Endodermal cell (in vitro differentiated cells): ENCODE data around the gene GGTLC2. TPM values are rescaled to one million over a fixed set of nuclear protein-coding genes. Genes with fewer than 3 reads are reported as not detected.
"Not testable (repeated sequence)": the region's sequence is repeated elsewhere in the genome, so short reads cannot be mapped to it uniquely, and the experiment has no call there.

ENCODE experiments used
- DNase-seq: peaks from one replicate; pipeline ENCODE4 v3.0.0-alpha.2; 2017
- H3K27ac ChIP-seq: 2 replicates; pipeline ENCODE4 v1.5.1; 2013; ENCODE audit warnings: mild to moderate bottlenecking, low read depth, low read length, moderate library complexity
- H3K27me3 ChIP-seq: 2 replicates; pipeline ENCODE4 v1.6.1; 2013; ENCODE audit warnings: mild to moderate bottlenecking, low read length, moderate library complexity; ENCODE audit not compliant: insufficient read depth, control insufficient read depth, poor library complexity, severe bottlenecking
- H3K36me3 ChIP-seq: 2 replicates; pipeline ENCODE4 v1.7.0; 2013; ENCODE audit warnings: mild to moderate bottlenecking, low read length, moderate library complexity; ENCODE audit not compliant: control insufficient read depth, insufficient read depth
- H3K4me1 ChIP-seq: one replicate; pipeline ENCODE4 v1.7.0; 2013; ENCODE audit warnings: low read length; ENCODE audit not compliant: control insufficient read depth, insufficient read depth
- H3K4me3 ChIP-seq: 2 replicates; pipeline ENCODE4 v1.5.1; 2013; ENCODE audit warnings: mild to moderate bottlenecking, low read length, moderate library complexity
- H3K9ac ChIP-seq: 2 replicates; pipeline ENCODE4 v1.6.1; 2013; ENCODE audit warnings: mild to moderate bottlenecking, low read length, moderate library complexity; ENCODE audit not compliant: poor library complexity, severe bottlenecking; ENCODE audit errors: extremely low read depth
- H3K9me3 ChIP-seq: 2 replicates; pipeline ENCODE4 v1.6.1; 2013; ENCODE audit warnings: mild to moderate bottlenecking, low read length, moderate library complexity; ENCODE audit not compliant: control insufficient read depth
- H3K27ac Mint-ChIP-seq: 2 replicates; pipeline ENCODE4 v1.8.0; 2020; ENCODE audit warnings: mixed read lengths
- H3K27me3 Mint-ChIP-seq: 2 replicates; pipeline ENCODE4 v1.8.0; 2021; ENCODE audit warnings: mild to moderate bottlenecking, mixed read lengths; ENCODE audit not compliant: insufficient read depth
- H3K36me3 Mint-ChIP-seq: 2 replicates; pipeline ENCODE4 v1.8.0; 2020; ENCODE audit warnings: low read depth, mixed read lengths
- H3K4me1 Mint-ChIP-seq: 2 replicates; pipeline ENCODE4 v1.8.0; 2020; ENCODE audit warnings: mixed read lengths
- H3K4me3 Mint-ChIP-seq: 2 replicates; pipeline ENCODE4 v1.8.0; 2020; ENCODE audit warnings: mild to moderate bottlenecking, moderate library complexity, mixed read lengths
- H3K9me3 Mint-ChIP-seq: 2 replicates; pipeline ENCODE4 v1.8.0; 2020; ENCODE audit warnings: mild to moderate bottlenecking, mixed read lengths
- CTCF ChIP-seq: fragments of 200-600 bp; sonication (generic); conservative IDR thresholded peaks from 2 replicates; pipeline ENCODE4 v1.5.0; 2021; ENCODE audit warnings: antibody characterized with exemption, mild to moderate bottlenecking
- WGBS, 2 experiments: methylation state at CpG; one replicate each; pipeline versions ENCODE4 v1.1.5 to v1.1.7; 2013; ENCODE audit warnings: missing lambda C conversion rate in 2 of 2, mixed read lengths in 1 of 2; ENCODE audit not compliant: insufficient coverage in 1 of 2, insufficient read length in 1 of 2; 5-methylcytosine and 5-hydroxymethylcytosine counted together
- total RNA-seq, 2 donors: library from RNA; stranded (reverse); fragmentation: NEBNext Ultra II Directional in 1 of 2; extraction: Animal tissue kit (Norgen Biotek cat#: 25700) in 1 of 2; gene quantifications; 2 replicates in 1 of 2; 3 replicates in 1 of 2; pipeline ENCODE4 v1.2.1, GENCODE V29; 2021

The GGTLC2 gene
- total RNA-seq, 2 donors from 2014 or later: not detected

GRCh38 chr22:22652102-22652501 is 7.7 kb downstream of the GGTLC2 start:
- not testable (repeated sequence) for H3K36me3 ChIP-seq, H3K27ac ChIP-seq, H3K27ac Mint-ChIP-seq, H3K27me3 ChIP-seq, DNase-seq, H3K4me1 ChIP-seq, H3K4me1 Mint-ChIP-seq, H3K9ac ChIP-seq, H3K4me3 Mint-ChIP-seq, H3K36me3 Mint-ChIP-seq, H3K9me3 Mint-ChIP-seq, H3K4me3 ChIP-seq, H3K9me3 ChIP-seq
- WGBS, 2 experiments: 82% methylated on average over 11 of the region's 12 CpGs; no CpG with 5 or more reads in 1 of the 2 experiments
- peaks cover 21% of the 10 kb centered on the region for H3K27me3 Mint-ChIP-seq

- H3K27me3 Mint-ChIP-seq: peaks cover 26% of the 10 kb centered on the region
- H3K4me3 ChIP-seq, H3K9ac ChIP-seq, H3K9me3 Mint-ChIP-seq, H3K36me3 ChIP-seq, H3K27ac Mint-ChIP-seq, H3K4me3 Mint-ChIP-seq, H3K4me1 Mint-ChIP-seq, H3K36me3 Mint-ChIP-seq, H3K9me3 ChIP-seq, H3K27me3 ChIP-seq, H3K4me1 ChIP-seq, DNase-seq, H3K27ac ChIP-seq: not testable (repeated sequence)
- WGBS, 2 experiments: 67% methylated on average over 1 of the region's 6 CpGs; no CpG with 5 or more reads in 1 of the 2 experiments
Measured at GRCh38 chr22:22652573-22652972, 8.2 kb downstream of the GGTLC2 start.

GRCh38 chr22:22653677-22654381 is 9.4 kb downstream of the GGTLC2 start:
- not testable (repeated sequence) for H3K4me1 ChIP-seq, H3K9me3 Mint-ChIP-seq, H3K4me1 Mint-ChIP-seq, H3K36me3 Mint-ChIP-seq, H3K4me3 ChIP-seq, H3K9ac ChIP-seq, H3K27ac Mint-ChIP-seq, DNase-seq, H3K4me3 Mint-ChIP-seq, H3K27me3 ChIP-seq, H3K9me3 ChIP-seq, H3K27ac ChIP-seq, H3K36me3 ChIP-seq
- H3K27me3 Mint-ChIP-seq: peaks cover 37% of the 10 kb centered on the region
- WGBS, 2 experiments: no CpG with 5 or more reads among the region's 13 CpGs
- TF ChIP-seq CTCF: peak; percentile 38

- H3K36me3 Mint-ChIP-seq: no peaks in the 10 kb centered on the region
- H3K36me3 ChIP-seq: no peaks in the 10 kb centered on the region
- H3K27me3 ChIP-seq: peaks cover 7% of the 10 kb centered on the region
- H3K27ac Mint-ChIP-seq: no peak overlapping the region
- no peak overlapping the region for H3K27ac ChIP-seq
- no peaks in the 10 kb centered on the region for H3K9me3 Mint-ChIP-seq
- no peak for TF ChIP-seq CTCF
- WGBS, 2 experiments: 75 to 85% methylated on average over 6 to 8 of the region's 8 CpGs
- no peak overlapping the region for H3K4me3 Mint-ChIP-seq
- peaks cover 56% of the 10 kb centered on the region for H3K27me3 Mint-ChIP-seq
- no peak overlapping the region for H3K9ac ChIP-seq
- no peaks in the 10 kb centered on the region for H3K4me1 ChIP-seq
- H3K4me1 Mint-ChIP-seq: peaks cover 2% of the 10 kb centered on the region
- no peak overlapping the region for H3K4me3 ChIP-seq
- DNase-seq: no peak
- no peaks in the 10 kb centered on the region for H3K9me3 ChIP-seq
Measured at GRCh38 chr22:22655452-22656290, 11.3 kb downstream of the GGTLC2 start.
